ENCODE measurements around the gene CTSL.
"Not testable (repeated sequence)": the region's sequence is repeated elsewhere in the genome, so short reads cannot be mapped to it uniquely, and the experiment has no call there.

CTSL gene

DNA sequence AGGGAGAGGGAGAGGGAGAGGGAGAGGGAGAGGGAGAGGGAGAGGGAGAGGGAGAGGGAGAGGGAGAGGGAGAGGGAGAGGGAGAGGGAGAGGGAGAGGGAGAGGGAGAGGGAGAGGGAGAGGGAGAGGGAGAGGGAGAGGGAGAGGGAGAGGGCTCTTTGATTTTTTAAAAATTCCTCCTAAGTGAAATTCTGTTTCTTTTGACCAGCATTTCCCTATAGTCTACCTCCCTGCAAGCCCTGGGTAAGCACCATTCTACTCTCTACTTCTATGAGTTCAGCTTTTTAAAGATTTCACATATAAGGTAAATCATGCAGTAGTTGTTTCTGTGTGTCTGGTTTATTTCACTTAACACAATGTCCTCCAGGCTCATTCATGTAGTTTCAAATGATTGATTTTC, 34.1 kb downstream of the CTSL start:
- DNase-seq (ENCODE audit: low spot score), result not testable (repeated sequence)

DNA sequence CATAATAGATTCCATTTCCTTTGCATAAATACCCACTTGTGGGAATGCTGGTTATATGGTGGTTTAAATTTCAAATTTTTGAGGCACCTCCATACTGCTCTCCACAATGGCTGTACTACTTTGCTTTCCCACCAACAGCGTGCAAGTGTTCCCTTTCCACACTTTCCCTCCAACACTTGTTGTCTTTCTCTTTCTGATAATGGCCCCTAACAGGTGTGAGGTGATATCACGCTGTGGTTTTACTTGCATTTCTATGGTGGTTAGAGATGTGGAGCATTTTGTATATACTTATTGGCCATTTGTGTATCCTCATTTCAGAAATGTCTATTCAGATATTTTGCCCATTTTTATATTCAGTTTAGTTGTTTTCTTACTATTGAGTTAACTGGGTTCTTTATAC, 34.6 kb downstream of the CTSL start:
- DNase-seq (ENCODE audit: low spot score), result no peak

DNA sequence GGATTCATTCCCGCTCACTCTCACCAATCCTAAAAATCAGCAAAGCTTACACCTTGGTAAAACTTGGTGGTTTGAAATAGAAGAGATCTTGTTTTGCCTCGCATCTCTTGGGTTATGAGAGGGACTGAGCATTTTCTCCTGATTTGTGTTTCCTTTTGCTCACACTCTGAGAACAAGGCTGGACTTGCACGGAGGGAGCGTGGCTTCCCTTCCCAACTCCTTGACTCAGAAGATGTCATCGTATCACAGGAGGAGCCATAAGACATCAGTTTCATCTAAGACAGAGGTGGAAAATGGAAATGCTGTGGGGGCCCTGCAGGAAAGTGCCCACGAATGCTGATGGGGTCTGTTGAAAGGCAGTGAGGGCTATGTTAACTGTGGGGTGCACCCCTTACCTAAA, 37.4 kb downstream of the CTSL start:
- no peak for DNase-seq (ENCODE audit: low spot score)

DNA sequence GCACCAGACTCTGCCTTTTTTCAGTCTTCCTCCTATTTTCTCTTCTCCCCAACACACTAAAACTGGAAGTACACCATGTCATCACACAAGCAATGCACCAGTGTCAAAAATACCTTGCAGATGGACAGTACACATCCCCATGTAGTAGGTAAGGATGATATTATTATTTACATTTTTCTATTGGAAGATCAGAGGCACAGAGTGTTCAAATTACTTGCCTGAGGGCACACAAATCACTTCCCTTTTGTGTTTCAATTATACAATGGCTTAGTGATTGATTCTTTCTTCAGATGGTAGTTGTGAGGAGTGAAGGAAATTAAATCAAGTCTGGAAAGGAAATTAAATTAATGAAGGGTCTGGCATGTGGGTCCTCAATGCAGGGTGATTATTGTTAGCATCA, 39.6 kb downstream of the CTSL start:
- no peak for DNase-seq (ENCODE audit: low spot score)

DNA sequence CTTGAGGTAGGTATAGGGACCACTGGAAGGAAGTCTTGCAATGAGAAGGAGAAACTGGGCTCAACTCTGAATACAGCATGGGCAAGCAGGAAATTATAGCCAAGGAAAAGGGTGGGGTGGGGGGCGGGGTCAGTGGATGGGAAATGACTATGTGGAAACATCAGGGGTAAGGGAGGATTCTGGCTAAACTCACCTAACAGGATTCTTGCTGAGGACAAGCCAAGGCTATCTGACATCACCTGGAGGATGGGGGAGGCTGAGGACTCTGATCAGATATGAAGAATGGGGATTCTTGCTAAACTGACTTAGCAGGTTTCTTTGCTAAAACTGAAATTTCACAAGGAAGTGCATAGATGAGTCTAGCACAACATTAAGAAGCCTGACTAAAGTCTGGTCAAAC, 40.8 kb downstream of the CTSL start:
- no peak for DNase-seq (ENCODE audit: low spot score)

DNA sequence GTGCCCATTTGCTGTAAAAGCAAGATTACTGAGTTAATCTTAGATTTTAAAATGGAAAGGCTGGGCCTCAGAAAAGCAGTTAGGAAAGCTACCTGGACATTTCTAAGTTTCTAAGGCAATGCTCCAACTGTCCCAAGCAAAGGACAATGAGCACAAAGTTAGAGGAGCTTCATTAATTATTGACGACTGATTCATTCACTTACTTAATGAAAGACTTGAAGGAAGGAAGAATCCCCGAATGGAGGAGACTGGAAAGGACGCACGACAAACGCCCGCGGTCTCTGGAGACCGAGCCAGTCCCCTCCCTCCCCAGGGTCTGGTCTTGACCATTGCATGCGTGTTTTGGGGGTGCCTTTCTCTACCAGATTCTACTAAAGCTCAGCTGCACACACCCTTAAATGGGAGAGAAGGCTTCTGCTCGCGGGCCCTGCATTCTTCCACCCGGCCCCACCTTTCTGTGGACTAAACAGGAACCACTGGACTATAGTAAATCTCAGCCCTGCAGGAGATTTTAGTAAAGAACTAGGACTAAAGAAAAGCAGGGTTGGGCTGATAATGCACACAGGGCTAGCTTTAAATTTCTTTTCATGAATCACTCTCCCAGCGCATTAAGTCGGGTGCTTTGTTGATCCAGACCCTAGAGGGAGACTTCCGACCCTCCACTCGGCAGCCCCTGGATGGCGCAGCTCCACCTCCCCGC, 44.8 kb downstream of the CTSL start:
- DNase-seq (ENCODE audit: low spot score), result no peak

DNA sequence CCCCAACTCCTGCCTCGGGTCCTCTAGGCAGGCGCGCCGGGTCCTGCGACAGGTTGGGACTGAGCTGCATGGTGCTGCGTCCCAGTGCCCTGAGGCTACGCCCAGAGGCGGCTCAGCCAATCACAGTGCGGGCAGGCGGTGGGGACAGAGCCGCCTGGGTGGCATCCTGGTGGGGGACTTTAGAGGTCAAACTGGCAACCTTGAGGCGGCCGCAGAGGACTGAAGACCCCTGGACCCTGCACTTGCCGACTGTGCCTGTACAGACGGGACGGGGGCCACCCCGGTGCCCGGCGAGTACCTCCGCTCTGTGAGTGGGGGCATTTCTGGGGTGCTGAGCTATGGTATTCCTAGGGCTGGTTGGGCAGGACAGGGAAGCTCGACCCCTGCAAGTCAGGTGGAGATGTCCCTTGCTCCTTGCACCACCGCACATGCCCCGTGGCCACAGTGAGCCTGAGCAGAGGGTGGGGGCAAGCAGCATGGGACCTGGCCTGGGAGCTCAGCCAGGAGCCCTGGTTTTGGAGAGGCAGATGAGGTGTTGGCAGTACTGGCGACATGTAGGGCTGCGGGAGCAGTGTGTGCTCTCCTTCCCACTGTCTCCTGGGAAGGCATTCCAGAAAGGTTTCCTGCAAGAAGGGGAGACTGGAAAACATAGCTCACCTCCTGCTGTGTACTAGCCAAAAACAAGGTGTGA, 45.5 kb downstream of the CTSL start:
- DNase-seq (ENCODE audit: low spot score), result no peak

DNA sequence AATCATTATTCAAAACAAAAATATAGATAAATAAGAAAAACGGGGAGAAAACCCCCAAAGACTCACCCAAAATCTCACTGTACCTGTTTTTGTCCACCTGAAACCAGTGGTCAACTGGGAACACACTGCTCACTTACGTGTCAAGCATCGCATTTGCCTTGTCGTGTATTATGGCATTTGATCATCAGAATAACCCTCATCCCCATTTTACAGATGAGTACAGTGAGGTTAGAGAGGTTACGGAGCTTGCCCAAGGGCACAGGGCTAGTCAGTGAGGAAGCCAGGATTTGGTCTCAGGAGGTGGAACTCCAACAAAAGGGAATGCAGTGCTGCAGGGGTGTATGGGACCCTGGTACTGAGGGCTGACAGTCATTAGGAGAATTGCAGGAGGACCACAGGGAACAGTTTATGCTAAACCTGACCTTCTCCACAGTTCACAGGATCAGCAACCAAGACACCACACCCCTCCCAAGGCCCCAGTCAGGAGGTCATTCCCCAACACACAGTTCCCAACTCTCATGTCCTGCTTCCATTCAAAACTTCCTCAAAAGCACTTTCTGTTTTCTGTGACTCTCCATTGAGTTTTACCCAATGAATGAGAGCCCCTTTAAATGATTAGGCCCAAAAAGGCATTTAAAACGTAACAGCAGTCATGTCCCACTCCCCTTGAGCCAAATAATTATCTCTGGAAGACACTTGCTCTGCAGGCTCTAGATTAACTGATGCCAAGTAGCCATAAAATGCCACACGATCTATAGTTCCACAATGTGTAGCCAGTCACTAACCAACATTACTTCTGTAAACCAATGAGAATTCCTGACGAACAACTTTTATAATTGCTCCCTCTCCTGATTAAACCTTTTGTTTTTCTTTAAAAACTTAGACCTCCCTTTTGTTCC, 50.8 kb downstream of the CTSL start:
- no peak for DNase-seq (ENCODE audit: low spot score)

DNA sequence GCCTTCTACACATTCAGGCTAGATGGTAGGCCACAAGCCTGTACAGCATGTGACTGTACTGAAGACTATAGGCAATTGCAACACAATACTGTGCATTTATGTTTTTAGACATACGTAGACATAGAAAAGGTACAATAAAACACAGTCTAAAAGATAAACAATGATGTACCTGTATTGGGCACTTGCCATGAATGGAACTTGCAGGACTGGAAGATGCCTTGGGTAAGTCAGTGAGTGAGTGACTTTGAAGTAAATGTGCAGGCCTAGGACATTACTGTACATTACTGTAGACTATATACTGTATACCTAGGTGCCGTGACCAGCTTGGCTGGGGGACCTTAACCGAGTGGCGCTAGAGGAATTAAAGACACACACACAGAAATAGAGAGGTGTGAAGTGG, 53.1 kb downstream of the CTSL start:
- no peak for DNase-seq (ENCODE audit: low spot score)
